Endodermal cell (in vitro differentiated cells): ENCODE measurements around the gene STAP1. TPM values are rescaled to one million over a fixed set of nuclear protein-coding genes. Genes with fewer than 3 reads are reported as not detected.

Source experiments
- DNase-seq: peaks from one replicate; pipeline ENCODE4 v3.0.0-alpha.2; 2017
- H3K27ac ChIP-seq: 2 replicates; pipeline ENCODE4 v1.5.1; 2013; ENCODE audit warnings: mild to moderate bottlenecking, low read depth, low read length, moderate library complexity
- H3K27me3 ChIP-seq: 2 replicates; pipeline ENCODE4 v1.6.1; 2013; ENCODE audit warnings: mild to moderate bottlenecking, low read length, moderate library complexity; ENCODE audit not compliant: insufficient read depth, control insufficient read depth, poor library complexity, severe bottlenecking
- H3K36me3 ChIP-seq: 2 replicates; pipeline ENCODE4 v1.7.0; 2013; ENCODE audit warnings: mild to moderate bottlenecking, low read length, moderate library complexity; ENCODE audit not compliant: control insufficient read depth, insufficient read depth
- H3K4me1 ChIP-seq: one replicate; pipeline ENCODE4 v1.7.0; 2013; ENCODE audit warnings: low read length; ENCODE audit not compliant: control insufficient read depth, insufficient read depth
- H3K4me3 ChIP-seq: 2 replicates; pipeline ENCODE4 v1.5.1; 2013; ENCODE audit warnings: mild to moderate bottlenecking, low read length, moderate library complexity
- H3K9ac ChIP-seq: 2 replicates; pipeline ENCODE4 v1.6.1; 2013; ENCODE audit warnings: mild to moderate bottlenecking, low read length, moderate library complexity; ENCODE audit not compliant: poor library complexity, severe bottlenecking; ENCODE audit errors: extremely low read depth
- H3K9me3 ChIP-seq: 2 replicates; pipeline ENCODE4 v1.6.1; 2013; ENCODE audit warnings: mild to moderate bottlenecking, low read length, moderate library complexity; ENCODE audit not compliant: control insufficient read depth
- H3K27ac Mint-ChIP-seq: 2 replicates; pipeline ENCODE4 v1.8.0; 2020; ENCODE audit warnings: mixed read lengths
- H3K27me3 Mint-ChIP-seq: 2 replicates; pipeline ENCODE4 v1.8.0; 2021; ENCODE audit warnings: mild to moderate bottlenecking, mixed read lengths; ENCODE audit not compliant: insufficient read depth
- H3K36me3 Mint-ChIP-seq: 2 replicates; pipeline ENCODE4 v1.8.0; 2020; ENCODE audit warnings: low read depth, mixed read lengths
- H3K4me1 Mint-ChIP-seq: 2 replicates; pipeline ENCODE4 v1.8.0; 2020; ENCODE audit warnings: mixed read lengths
- H3K4me3 Mint-ChIP-seq: 2 replicates; pipeline ENCODE4 v1.8.0; 2020; ENCODE audit warnings: mild to moderate bottlenecking, moderate library complexity, mixed read lengths
- H3K9me3 Mint-ChIP-seq: 2 replicates; pipeline ENCODE4 v1.8.0; 2020; ENCODE audit warnings: mild to moderate bottlenecking, mixed read lengths
- CTCF ChIP-seq: fragments of 200-600 bp; sonication (generic); conservative IDR thresholded peaks from 2 replicates; pipeline ENCODE4 v1.5.0; 2021; ENCODE audit warnings: antibody characterized with exemption, mild to moderate bottlenecking
- WGBS, 2 experiments: methylation state at CpG; one replicate each; pipeline versions ENCODE4 v1.1.5 to v1.1.7; 2013; ENCODE audit warnings: missing lambda C conversion rate in 2 of 2, mixed read lengths in 1 of 2; ENCODE audit not compliant: insufficient coverage in 1 of 2, insufficient read length in 1 of 2; 5-methylcytosine and 5-hydroxymethylcytosine counted together
- total RNA-seq, 2 donors: library from RNA; stranded (reverse); fragmentation: NEBNext Ultra II Directional in 1 of 2; extraction: Animal tissue kit (Norgen Biotek cat#: 25700) in 1 of 2; gene quantifications; 2 replicates in 1 of 2; 3 replicates in 1 of 2; pipeline ENCODE4 v1.2.1, GENCODE V29; 2021

Gene STAP1
- total RNA-seq, 2 donors from 2014 or later = not detected

DNA sequence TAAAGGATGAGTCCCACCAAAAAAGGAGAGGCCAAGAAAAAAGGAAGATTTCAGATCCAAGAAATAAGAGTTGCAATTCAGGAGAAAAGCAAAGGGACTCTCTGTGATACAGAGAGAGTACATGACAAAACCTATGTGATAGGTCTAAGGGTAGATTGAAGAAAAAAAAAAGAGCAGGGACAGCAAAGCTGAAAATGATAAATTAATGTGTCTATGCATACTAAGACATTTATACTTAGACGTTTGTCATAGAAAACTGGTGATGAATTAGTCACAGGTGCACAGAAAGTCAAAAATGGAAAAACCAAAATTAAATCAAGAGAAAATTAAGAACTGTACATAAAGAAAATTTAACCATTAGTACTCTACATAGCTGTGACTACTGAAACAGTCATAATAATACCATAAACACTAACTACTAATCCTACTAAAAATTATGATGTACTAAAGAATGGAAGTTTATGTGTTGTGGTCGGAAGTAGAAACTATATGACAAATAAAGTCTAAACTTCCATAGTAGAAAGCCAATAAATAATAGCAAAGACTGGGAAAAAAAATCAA is 23.2 kb upstream of the STAP1 start:
- Histone ChIP-seq H3K9ac (no peak overlapping the region), H3K9me3 (peaks cover 17% of the 10 kb centered on the region), H3K27me3 (no peaks in the 10 kb centered on the region), H3K4me1 (no peaks in the 10 kb centered on the region), H3K4me3 (no peak overlapping the region), H3K27ac (no peak overlapping the region), H3K36me3 (peaks cover 72% of the 10 kb centered on the region)
- Mint-ChIP-seq H3K27me3 (no peaks in the 10 kb centered on the region), H3K36me3 (peaks cover 76% of the 10 kb centered on the region), H3K27ac (no peak overlapping the region), H3K4me3 (no peak overlapping the region), H3K4me1 (no peaks in the 10 kb centered on the region), H3K9me3 (peaks cover 24% of the 10 kb centered on the region)
- TF ChIP-seq CTCF = no peak
- WGBS, 2 experiments = 100% methylated on average over 1 of the region's 2 CpGs
- no peak for DNase-seq

DNA sequence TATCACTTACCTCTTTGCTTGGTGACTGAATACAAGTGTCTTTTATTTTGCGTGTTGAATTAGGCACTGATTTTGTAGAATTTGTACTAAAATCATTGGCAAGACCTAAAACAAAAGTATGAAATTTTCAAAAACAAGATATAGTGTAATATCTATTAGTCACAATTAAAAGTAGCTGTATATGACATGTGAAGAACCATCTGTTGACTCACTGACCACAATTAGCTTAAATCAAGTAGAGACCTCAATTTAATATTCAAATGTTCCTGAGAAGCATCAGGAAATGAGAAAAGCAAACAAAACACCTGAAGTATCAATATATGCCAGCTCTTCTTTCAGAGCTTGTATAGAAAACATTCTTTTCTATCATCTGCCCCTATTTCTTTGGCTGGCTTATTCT is 18.7 kb upstream of the STAP1 start:
- Mint-ChIP-seq H3K4me3 (no peak overlapping the region), H3K36me3 (peaks cover 48% of the 10 kb centered on the region), H3K9me3 (no peaks in the 10 kb centered on the region), H3K27ac (no peak overlapping the region), H3K4me1 (peaks cover 12% of the 10 kb centered on the region), H3K27me3 (no peaks in the 10 kb centered on the region)
- WGBS, 2 experiments = 100% methylated on average over 1 of the region's 1 CpG; no CpG with 5 or more reads in 1 of the 2 experiments
- H3K9me3 ChIP-seq = no peaks in the 10 kb centered on the region
- H3K4me3 ChIP-seq = no peak overlapping the region
- TF ChIP-seq CTCF = no peak
- H3K9ac ChIP-seq = no peak overlapping the region
- no peak overlapping the region for H3K27ac ChIP-seq
- no peak for DNase-seq
- H3K27me3 ChIP-seq = no peaks in the 10 kb centered on the region
- H3K36me3 ChIP-seq = peaks cover 68% of the 10 kb centered on the region
- H3K4me1 ChIP-seq = no peaks in the 10 kb centered on the region

GRCh38 chr4:67542076-67542475 is 16.5 kb upstream of the STAP1 start:
- H3K4me1 ChIP-seq = no peaks in the 10 kb centered on the region
- H3K27me3 ChIP-seq = no peaks in the 10 kb centered on the region
- H3K36me3 ChIP-seq = peaks cover 50% of the 10 kb centered on the region
- Mint-ChIP-seq H3K36me3 (peaks cover 35% of the 10 kb centered on the region), H3K9me3 (no peaks in the 10 kb centered on the region), H3K27ac (no peak overlapping the region), H3K4me3 (no peak overlapping the region), H3K4me1 (peaks cover 12% of the 10 kb centered on the region), H3K27me3 (no peaks in the 10 kb centered on the region)
- DNase-seq = no peak
- H3K4me3 ChIP-seq = no peak overlapping the region
- TF ChIP-seq CTCF = no peak
- no peak overlapping the region for H3K27ac ChIP-seq
- H3K9me3 ChIP-seq = no peaks in the 10 kb centered on the region
- H3K9ac ChIP-seq = no peak overlapping the region
- 100% methylated on average over 1 of the region's 1 CpG; no CpG with 5 or more reads in 1 of the 2 experiments for WGBS, 2 experiments
